Naive B cell (primary cell): ENCODE measurements around the gene RANBP17. TPM values are rescaled to one million over a fixed set of nuclear protein-coding genes. Genes with fewer than 3 reads are reported as not detected.
"Not testable (repeated sequence)": the region's sequence is repeated elsewhere in the genome, so short reads cannot be mapped to it uniquely, and the experiment has no call there.

Experiments
- ATAC-seq, 2 donors: fragments of 150-1000 bp; cut with Tn5 transposase; 2 replicates each; pipeline ENCODE4 v1.10.0; 2021; ENCODE audit warnings: low read depth in 2 of 2, mild to moderate bottlenecking in 2 of 2, moderate library complexity in 2 of 2
- DNase-seq: peaks from one replicate; pipeline ENCODE4 v3.0.0; 2022
- H3K27ac Mint-ChIP-seq, 6 donors: one replicate each; pipeline ENCODE4 v1.8.0; 2020 to 2022; ENCODE audit warnings: mild to moderate bottlenecking in 6 of 6, mixed read lengths in 6 of 6, moderate library complexity in 5 of 6, inconsistent platforms in 2 of 6
- H3K27me3 Mint-ChIP-seq, 3 donors: one replicate each; pipeline ENCODE4 v1.8.0; 2021 to 2022; ENCODE audit warnings: mixed read lengths in 3 of 3, mild to moderate bottlenecking in 1 of 3
- H3K36me3 Mint-ChIP-seq, 2 donors: one replicate each; pipeline ENCODE4 v1.8.0; 2020 to 2022; ENCODE audit warnings: mixed read lengths in 2 of 2, inconsistent platforms in 1 of 2, mild to moderate bottlenecking in 1 of 2
- H3K4me1 Mint-ChIP-seq, 3 donors: one replicate each; pipeline ENCODE4 v1.8.0; 2020 to 2022; ENCODE audit warnings: mixed read lengths in 3 of 3, inconsistent platforms in 1 of 3, mild to moderate bottlenecking in 1 of 3, moderate library complexity in 1 of 3
- H3K4me3 Mint-ChIP-seq, 8 donors: one replicate each; pipeline ENCODE4 v1.8.0; 2020 to 2022; ENCODE audit warnings: mild to moderate bottlenecking in 8 of 8, mixed read lengths in 8 of 8, moderate library complexity in 8 of 8, inconsistent platforms in 2 of 8
- H3K9me3 Mint-ChIP-seq, 7 donors: one replicate each; pipeline ENCODE4 v1.8.0; 2020 to 2022; ENCODE audit warnings: mixed read lengths in 7 of 7, mild to moderate bottlenecking in 5 of 7, inconsistent platforms in 2 of 7, moderate library complexity in 1 of 7
- polyA plus RNA-seq, 6 donors: library from polyadenylated mRNA; unstranded; fragments of 300-500 nt; fragmentation: Illumina TruSeq; gene quantifications; one replicate each; pipeline ENCODE4 v1.2.3, GENCODE V29; 2021; ENCODE audit warnings: low read depth in 6 of 6

RANBP17 gene
- polyA plus RNA-seq = not detected

DNA sequence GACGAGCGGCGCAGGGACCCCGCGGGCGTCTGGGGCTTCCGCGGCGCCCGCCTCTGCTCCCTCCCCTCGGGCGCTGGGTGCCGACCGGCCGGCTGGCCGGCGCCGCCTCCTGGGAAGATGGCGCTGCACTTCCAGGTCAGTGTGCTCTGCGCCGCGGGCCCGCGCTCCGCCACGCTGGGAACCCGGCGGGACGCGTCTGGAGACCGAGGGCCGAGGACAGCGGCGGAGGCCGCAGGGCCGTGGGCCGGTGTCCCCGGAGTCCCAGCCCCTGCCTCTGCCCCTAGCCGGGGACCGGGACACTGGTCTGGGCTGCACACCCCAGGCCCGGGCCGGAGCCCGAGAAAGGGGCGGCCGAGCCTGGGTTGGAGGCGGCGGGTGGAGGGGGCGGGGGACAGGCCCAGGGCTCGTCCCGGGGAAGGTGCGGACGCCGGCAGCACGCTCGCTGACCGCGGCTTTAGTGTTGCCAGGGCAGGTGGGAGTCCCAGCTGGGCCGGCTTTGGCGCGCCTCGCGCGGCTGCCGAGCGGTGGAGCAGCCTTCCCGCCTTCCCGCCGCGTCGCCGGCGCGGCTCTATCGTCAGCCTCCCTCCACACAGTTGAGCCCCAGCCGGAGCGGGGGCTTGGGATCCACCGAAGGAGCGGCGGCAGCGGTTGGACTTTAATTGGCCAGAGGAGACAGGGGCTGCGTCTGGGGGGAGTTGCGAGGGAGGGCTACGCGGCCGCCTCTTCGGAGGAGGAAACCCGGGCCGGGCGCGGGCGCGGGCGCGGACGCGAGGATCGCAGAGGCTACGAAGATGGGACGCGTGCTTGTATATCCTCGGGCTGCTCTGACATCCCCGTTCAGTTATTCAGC is at the start of gene RANBP17:
Gene RANBP17, plus strand, starts transcription at position 102 of the 850 bp plus-strand sequence.
- peak within 1 kb of the TSS in 1 of 6 donors; percentile 93 for H3K27ac Mint-ChIP-seq
- H3K4me3 Mint-ChIP-seq = peak within 1 kb of the TSS in 6 of 8 donors; percentile 19 to 84 (median 34)
- peaks cover 41 to 51% (median 47%) of the 10 kb centered on the region in 3 donors for H3K27me3 Mint-ChIP-seq
- peaks cover 18 to 57% (median 32%) of the 10 kb centered on the region in 7 donors for H3K9me3 Mint-ChIP-seq
- peaks cover 26 to 29% of the 10 kb centered on the region in 2 donors for H3K36me3 Mint-ChIP-seq
- DNase-seq (no peak), ATAC-seq (no peak)
- H3K4me1 Mint-ChIP-seq = peaks cover 5 to 7% (median 5%) of the 10 kb centered on the region in 3 donors

GRCh38 chr5:170813231-170813630 is 48.6 kb upstream of the RANBP17 start:
- no peak for DNase-seq
- Mint-ChIP-seq H3K4me3 (no peak overlapping the region), H3K36me3 (no peaks in the 10 kb centered on the region), H3K4me1 (no peaks in the 10 kb centered on the region), H3K27ac (no peak overlapping the region), H3K27me3 (peaks cover 5 to 14% (median 8%) of the 10 kb centered on the region in 3 donors), H3K9me3 (peaks cover 0 to 13% (median 0%) of the 10 kb centered on the region in 7 donors)
- ATAC-seq = no peak

GRCh38 chr5:170817195-170817594 is 44.6 kb upstream of the RANBP17 start:
- Mint-ChIP-seq H3K36me3 (no peaks in the 10 kb centered on the region), H3K27ac (no peak overlapping the region), H3K4me1 (no peaks in the 10 kb centered on the region), H3K27me3 (peaks cover 0 to 12% (median 7%) of the 10 kb centered on the region in 3 donors), H3K9me3 (peaks cover 0 to 9% (median 0%) of the 10 kb centered on the region in 7 donors), H3K4me3 (no peak overlapping the region)
- ATAC-seq (no peak), DNase-seq (no peak)

DNA sequence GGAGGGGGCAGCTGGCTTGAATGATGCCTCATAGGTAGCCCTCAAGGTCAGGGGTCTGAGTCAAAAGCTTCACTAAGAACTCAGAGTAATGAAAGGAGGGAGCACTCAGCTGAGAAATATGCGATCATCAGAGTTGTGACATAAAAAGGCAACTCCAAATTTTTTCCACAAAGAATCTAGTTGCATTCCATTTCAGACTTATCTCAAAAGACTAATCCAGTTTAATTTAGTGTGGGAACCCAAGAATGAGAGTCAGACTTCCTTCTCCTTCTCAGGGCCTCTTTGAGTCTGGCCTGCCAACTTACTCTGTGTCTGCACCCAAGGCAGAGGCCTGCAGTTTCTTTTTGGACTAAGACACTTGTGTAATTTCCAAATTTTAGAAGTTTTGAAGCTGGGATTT is 43.6 kb upstream of the RANBP17 start:
- DNase-seq = no peak
- Mint-ChIP-seq H3K27ac (no peak overlapping the region), H3K36me3 (no peaks in the 10 kb centered on the region), H3K9me3 (peaks cover 0 to 9% (median 0%) of the 10 kb centered on the region in 7 donors), H3K4me3 (no peak overlapping the region), H3K4me1 (no peaks in the 10 kb centered on the region), H3K27me3 (peaks cover 0 to 9% (median 7%) of the 10 kb centered on the region in 3 donors)
- ATAC-seq = no peak

- no peaks in the 10 kb centered on the region for H3K4me1 Mint-ChIP-seq
- no peaks in the 10 kb centered on the region for H3K36me3 Mint-ChIP-seq
- peaks cover 0 to 9% (median 0%) of the 10 kb centered on the region in 7 donors for H3K9me3 Mint-ChIP-seq
- no peak overlapping the region for H3K4me3 Mint-ChIP-seq
- peaks cover 0 to 9% (median 7%) of the 10 kb centered on the region in 3 donors for H3K27me3 Mint-ChIP-seq
- no peak for DNase-seq
- ATAC-seq = no peak
- H3K27ac Mint-ChIP-seq = no peak overlapping the region
Measured at GRCh38 chr5:170819824-170820223, 42.0 kb upstream of the RANBP17 start.

DNA sequence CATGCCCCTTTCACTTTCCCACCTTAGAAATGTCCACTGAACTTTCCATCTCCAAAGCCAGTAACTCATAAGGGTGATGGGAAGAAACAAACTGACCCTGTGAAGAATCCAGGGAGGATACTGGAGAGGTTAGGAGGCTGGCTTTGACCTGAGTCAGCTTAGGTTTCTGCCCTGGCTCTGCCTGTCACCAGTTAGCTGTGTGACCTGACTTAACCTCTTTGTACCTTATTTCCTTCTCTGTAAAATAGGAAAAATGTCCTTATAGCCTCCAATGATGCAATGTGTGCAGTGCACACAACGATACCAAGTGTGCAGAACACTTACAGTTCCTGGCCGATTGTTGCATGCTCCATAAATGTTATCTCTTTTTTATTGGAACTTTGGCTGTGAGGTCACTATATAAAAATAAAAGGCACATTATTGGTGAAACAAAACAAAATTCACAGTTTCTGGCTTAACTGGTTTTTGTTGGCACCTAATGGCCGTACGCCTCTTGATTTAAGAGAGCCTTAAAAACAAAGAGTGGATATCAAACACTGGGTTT is 40.5 kb upstream of the RANBP17 start:
- Mint-ChIP-seq H3K4me1 (no peaks in the 10 kb centered on the region), H3K27ac (no peak overlapping the region), H3K9me3 (peaks cover 0 to 6% (median 4%) of the 10 kb centered on the region in 7 donors), H3K4me3 (no peak overlapping the region), H3K36me3 (no peaks in the 10 kb centered on the region), H3K27me3 (peaks cover 7 to 11% (median 8%) of the 10 kb centered on the region in 3 donors)
- DNase-seq (no peak), ATAC-seq (no peak)

GRCh38 chr5:170826117-170826516 is 35.7 kb upstream of the RANBP17 start:
- no peaks in the 10 kb centered on the region for H3K4me1 Mint-ChIP-seq
- no peak for ATAC-seq
- H3K36me3 Mint-ChIP-seq = no peaks in the 10 kb centered on the region
- peaks cover 0 to 10% (median 7%) of the 10 kb centered on the region in 3 donors for H3K27me3 Mint-ChIP-seq
- DNase-seq = no peak
- H3K9me3 Mint-ChIP-seq = peaks cover 0 to 7% (median 0%) of the 10 kb centered on the region in 7 donors
- H3K4me3 Mint-ChIP-seq = no peak overlapping the region
- H3K27ac Mint-ChIP-seq = no peak overlapping the region

DNA sequence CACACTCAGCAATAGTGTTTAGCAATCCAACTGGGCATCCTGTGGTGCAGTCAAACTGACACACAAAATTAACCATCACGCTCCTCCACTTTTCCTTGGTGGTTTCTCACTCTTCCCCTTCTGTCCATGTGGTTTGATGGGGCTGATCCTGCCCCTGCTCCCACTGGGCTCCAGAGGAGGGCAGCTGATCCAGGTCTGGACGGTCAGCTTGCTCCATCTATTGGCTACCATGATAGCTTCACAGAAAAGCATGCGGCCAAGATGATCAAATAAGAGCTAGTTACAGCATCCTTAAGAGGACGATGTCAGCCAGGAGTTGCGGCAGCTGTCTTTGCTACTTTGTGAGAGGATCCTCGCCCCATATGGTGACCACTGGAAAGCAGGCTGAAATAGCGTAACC is 29.6 kb upstream of the RANBP17 start:
- H3K4me3 Mint-ChIP-seq = no peak overlapping the region
- peaks cover 0 to 6% (median 0%) of the 10 kb centered on the region in 7 donors for H3K9me3 Mint-ChIP-seq
- no peaks in the 10 kb centered on the region for H3K36me3 Mint-ChIP-seq
- peaks cover 0 to 4% (median 0%) of the 10 kb centered on the region in 3 donors for H3K27me3 Mint-ChIP-seq
- no peak overlapping the region for H3K27ac Mint-ChIP-seq
- DNase-seq (no peak), ATAC-seq (no peak)
- H3K4me1 Mint-ChIP-seq = no peaks in the 10 kb centered on the region

DNA sequence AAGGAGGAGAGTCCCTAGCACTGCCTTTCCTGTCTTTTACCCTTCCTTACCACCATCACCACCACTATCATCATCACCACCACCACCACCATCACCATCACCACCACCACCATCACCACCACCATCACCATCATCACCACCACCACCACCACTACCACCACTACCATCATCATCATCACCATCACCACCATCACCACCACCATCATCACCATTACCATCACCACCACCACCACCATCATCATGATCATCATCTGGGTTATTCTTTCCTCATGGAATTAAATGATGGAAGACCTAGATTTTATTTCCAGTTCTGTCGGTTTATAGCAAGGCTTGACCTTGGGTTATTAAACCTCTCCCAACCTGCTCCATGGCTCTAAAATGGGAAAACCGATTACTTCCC is 27.8 kb upstream of the RANBP17 start:
- not testable (repeated sequence) for H3K27ac Mint-ChIP-seq, H3K4me3 Mint-ChIP-seq, H3K36me3 Mint-ChIP-seq, ATAC-seq, H3K9me3 Mint-ChIP-seq, H3K4me1 Mint-ChIP-seq, H3K27me3 Mint-ChIP-seq, DNase-seq

GRCh38 chr5:170836226-170836625 is 25.6 kb upstream of the RANBP17 start:
- Mint-ChIP-seq H3K4me3 (no peak overlapping the region), H3K27me3 (peaks cover 0 to 4% (median 0%) of the 10 kb centered on the region in 3 donors), H3K36me3 (no peaks in the 10 kb centered on the region), H3K27ac (peak overlapping the region in 1 of 6 donors; percentile 59), H3K4me1 (no peaks in the 10 kb centered on the region), H3K9me3 (peaks cover 0 to 6% (median 0%) of the 10 kb centered on the region in 7 donors)
- ATAC-seq (no peak), DNase-seq (no peak)

GRCh38 chr5:170843870-170844269 is 17.9 kb upstream of the RANBP17 start:
- ATAC-seq = no peak
- H3K9me3 Mint-ChIP-seq = peaks cover 0 to 5% (median 1%) of the 10 kb centered on the region in 7 donors
- no peak overlapping the region for H3K4me3 Mint-ChIP-seq
- H3K4me1 Mint-ChIP-seq = no peaks in the 10 kb centered on the region
- H3K27ac Mint-ChIP-seq = no peak overlapping the region
- no peak for DNase-seq
- H3K36me3 Mint-ChIP-seq = no peaks in the 10 kb centered on the region
- H3K27me3 Mint-ChIP-seq = peaks cover 6 to 22% (median 9%) of the 10 kb centered on the region in 3 donors

DNA sequence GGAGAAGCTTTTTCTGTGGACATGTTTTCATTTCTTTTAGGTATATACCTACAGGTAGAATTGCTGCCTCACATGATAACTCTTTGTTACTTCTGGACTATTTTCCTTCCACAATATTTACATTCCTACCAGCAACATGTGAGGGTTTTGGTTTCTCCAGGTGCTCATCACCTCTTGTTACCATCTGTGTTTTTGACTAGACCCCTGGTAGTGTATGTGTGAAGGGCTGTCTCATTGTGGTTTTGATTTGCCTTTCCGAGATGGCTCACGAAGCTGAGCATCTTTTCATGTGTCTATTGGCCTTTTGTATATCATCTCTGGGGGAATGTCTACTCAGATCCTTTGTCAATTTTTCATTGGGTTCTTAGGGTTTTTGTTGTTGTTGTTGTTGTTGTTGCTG is 17.2 kb upstream of the RANBP17 start:
- peaks cover 6 to 22% (median 9%) of the 10 kb centered on the region in 3 donors for H3K27me3 Mint-ChIP-seq
- H3K4me3 Mint-ChIP-seq = no peak overlapping the region
- DNase-seq (no peak), ATAC-seq (no peak)
- H3K4me1 Mint-ChIP-seq = no peaks in the 10 kb centered on the region
- peak overlapping the region in 1 of 6 donors; percentile 41 for H3K27ac Mint-ChIP-seq
- no peaks in the 10 kb centered on the region for H3K36me3 Mint-ChIP-seq
- peaks cover 0 to 5% (median 1%) of the 10 kb centered on the region in 7 donors for H3K9me3 Mint-ChIP-seq

DNA sequence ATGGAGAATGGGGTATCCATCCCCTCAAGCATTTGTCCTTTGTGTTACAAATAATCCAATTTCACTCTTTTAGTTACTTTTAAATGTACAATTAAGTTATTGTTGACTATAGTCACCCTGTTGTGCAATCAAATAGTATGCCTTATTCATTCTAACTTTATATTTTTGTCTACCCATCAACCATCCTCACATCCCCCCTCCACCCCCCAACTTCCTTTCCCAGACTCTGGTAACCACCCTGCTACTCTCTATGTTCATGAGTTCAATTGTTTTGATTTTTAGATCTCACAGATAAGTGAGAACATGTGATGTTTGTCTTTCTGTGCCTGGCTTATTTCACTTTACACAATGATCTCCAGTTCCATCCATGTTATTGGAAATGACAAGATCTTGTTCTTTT is 15.4 kb upstream of the RANBP17 start:
- DNase-seq (no peak), ATAC-seq (no peak)
- no peaks in the 10 kb centered on the region for H3K36me3 Mint-ChIP-seq
- no peaks in the 10 kb centered on the region for H3K4me1 Mint-ChIP-seq
- no peak overlapping the region for H3K27ac Mint-ChIP-seq
- H3K9me3 Mint-ChIP-seq = peaks cover 0 to 5% (median 1%) of the 10 kb centered on the region in 7 donors
- H3K27me3 Mint-ChIP-seq = peaks cover 6 to 22% (median 9%) of the 10 kb centered on the region in 3 donors
- H3K4me3 Mint-ChIP-seq = no peak overlapping the region

DNA sequence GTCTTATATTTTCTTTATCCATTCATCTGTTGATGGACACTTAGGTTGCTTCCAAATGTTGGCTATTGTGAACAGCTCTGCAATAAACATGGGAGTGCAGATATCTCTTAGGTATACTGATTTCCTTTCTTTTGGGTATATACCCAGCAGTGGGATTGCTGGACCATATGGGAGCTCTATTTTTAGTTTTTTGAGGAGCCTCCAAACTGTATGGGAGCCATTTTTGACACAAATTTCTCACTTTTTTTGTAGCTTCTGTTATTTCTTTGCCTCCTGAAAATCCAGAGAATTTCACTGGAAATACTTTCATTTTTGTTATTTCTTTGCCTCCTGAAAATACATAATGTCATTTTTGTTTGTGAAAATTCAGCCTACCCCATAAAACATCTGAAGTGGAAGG is 15.0 kb upstream of the RANBP17 start:
- Mint-ChIP-seq H3K27me3 (peaks cover 7 to 22% (median 9%) of the 10 kb centered on the region in 3 donors), H3K27ac (no peak overlapping the region), H3K4me3 (no peak overlapping the region), H3K4me1 (no peaks in the 10 kb centered on the region), H3K36me3 (no peaks in the 10 kb centered on the region), H3K9me3 (peaks cover 0 to 5% (median 1%) of the 10 kb centered on the region in 7 donors)
- no peak for DNase-seq
- no peak for ATAC-seq
